Lower leg skin (tissue), 3 donors: ENCODE results near the gene CGB8.

Experiments
- POLR2A ChIP-seq, 2 donors: fragments of 450-650 bp; IDR thresholded peaks; one replicate each; pipeline ENCODE4 v1.6.1; 2016 to 2017; ENCODE audit warnings: antibody characterized with exemption in 2 of 2, mild to moderate bottlenecking in 1 of 2, moderate library complexity in 1 of 2
- TF ChIP-seq, protein P1 (sequence below), 3 donors: fragments of 450-650 bp; IDR thresholded peaks; one replicate each; pipeline ENCODE4 v1.5.1; 2016; ENCODE audit warnings: antibody characterized with exemption in 3 of 3, mild to moderate bottlenecking in 3 of 3, moderate library complexity in 2 of 3

DNA sequence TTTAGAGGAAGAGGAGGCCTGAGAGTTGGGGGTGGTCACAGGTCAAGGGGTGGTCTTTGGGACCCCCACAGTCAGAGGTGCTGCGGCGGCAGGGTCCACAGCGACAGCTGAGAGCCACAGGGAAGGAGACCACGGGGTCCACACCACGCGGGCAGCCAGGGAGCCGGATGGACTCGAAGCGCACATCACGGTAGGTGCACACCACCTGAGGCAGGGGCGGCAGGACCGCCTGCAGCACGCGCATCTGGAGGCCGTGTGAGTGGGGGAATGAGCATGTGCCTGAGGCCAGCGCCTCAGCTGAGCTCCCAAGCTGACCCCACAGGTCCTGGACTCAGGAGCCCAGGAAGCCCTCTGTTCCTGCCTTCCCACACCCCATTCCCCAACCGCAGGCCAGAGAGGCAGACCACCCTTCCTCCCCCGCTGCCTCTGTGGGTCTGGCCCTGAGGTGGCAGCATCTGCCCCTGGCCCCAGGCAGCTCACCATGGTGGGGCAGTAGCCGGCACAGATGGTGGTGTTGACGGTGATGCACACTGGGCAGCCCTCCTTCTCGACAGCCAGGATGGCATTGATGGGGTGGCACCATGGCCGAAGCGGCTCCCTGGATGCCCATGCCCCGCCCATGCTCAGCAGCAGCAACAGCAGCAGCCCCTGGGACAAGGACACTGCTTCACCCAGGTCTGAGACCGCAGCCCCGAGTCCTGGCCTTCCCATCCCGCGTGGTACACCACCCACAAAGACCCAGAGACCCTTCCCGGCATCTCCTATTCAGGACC is 32.7 kb downstream of the CGB8 start:
- TF ChIP-seq POLR2A (IDR thresholded peaks at IDR 0.05), result no peak
- TF ChIP-seq, protein P1, sequence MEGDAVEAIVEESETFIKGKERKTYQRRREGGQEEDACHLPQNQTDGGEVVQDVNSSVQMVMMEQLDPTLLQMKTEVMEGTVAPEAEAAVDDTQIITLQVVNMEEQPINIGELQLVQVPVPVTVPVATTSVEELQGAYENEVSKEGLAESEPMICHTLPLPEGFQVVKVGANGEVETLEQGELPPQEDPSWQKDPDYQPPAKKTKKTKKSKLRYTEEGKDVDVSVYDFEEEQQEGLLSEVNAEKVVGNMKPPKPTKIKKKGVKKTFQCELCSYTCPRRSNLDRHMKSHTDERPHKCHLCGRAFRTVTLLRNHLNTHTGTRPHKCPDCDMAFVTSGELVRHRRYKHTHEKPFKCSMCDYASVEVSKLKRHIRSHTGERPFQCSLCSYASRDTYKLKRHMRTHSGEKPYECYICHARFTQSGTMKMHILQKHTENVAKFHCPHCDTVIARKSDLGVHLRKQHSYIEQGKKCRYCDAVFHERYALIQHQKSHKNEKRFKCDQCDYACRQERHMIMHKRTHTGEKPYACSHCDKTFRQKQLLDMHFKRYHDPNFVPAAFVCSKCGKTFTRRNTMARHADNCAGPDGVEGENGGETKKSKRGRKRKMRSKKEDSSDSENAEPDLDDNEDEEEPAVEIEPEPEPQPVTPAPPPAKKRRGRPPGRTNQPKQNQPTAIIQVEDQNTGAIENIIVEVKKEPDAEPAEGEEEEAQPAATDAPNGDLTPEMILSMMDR (IDR thresholded peaks at IDR 0.05), result no peak
